IMR-90 (cell line): ENCODE measurements around the gene PLA2G4A. TPM values are rescaled to one million over a fixed set of nuclear protein-coding genes. Genes with fewer than 3 reads are reported as not detected.

Experiments used
- ATAC-seq: fragments of 200-7000 bp; cut with Tn5 transposase; 2 replicates; pipeline ENCODE4 v1.9.1; 2020; ENCODE audit warnings: low read depth, mild to moderate bottlenecking, moderate library complexity
- BruUV-seq: library from RNA; stranded (reverse); fragments of 400-500 nt; replicated peaks from 2 replicates; lab custom pipeline; 2021; lab: Mats Ljungman, UMichigan
- CTCF ChIA-PET: fragments of 300-600 bp; formaldehyde crosslinking; extraction: SDS; loops from one replicate; lab custom pipeline; 2021; ENCODE audit warnings: antibody characterized with exemption; lab: Yijun Ruan, JAX
- POLR2A ChIA-PET: fragments of 300-600 bp; sonication (Branson Sonifier 250); formaldehyde crosslinking; loops from one replicate; lab custom pipeline; 2022; ENCODE audit warnings: antibody characterized with exemption; ENCODE audit not compliant: unreplicated experiment; lab: Charles Lee
- DNase-seq: peaks from one replicate; pipeline ENCODE4 v3.0.0; 2013
- H2AFZ ChIP-seq: replicated peaks from 2 replicates; pipeline ENCODE3; 2013; ENCODE audit warnings: low read length, mild to moderate bottlenecking; ENCODE audit not compliant: poor library complexity
- H2AK5ac ChIP-seq: 2 replicates; pipeline ENCODE4 v1.6.1; 2013; ENCODE audit warnings: low read depth, low read length, inconsistent platforms
- H2AK9ac ChIP-seq: replicated peaks from 2 replicates; pipeline ENCODE3; 2013; ENCODE audit warnings: mild to moderate bottlenecking, low read depth, low read length, moderate library complexity; ENCODE audit not compliant: poor library complexity
- H2BK120ac ChIP-seq: 2 replicates; pipeline ENCODE4 v1.6.1; 2013; ENCODE audit warnings: low read depth, low read length, inconsistent platforms
- H2BK15ac ChIP-seq: 3 replicates; pipeline ENCODE4 v1.6.1; 2013; ENCODE audit warnings: low read depth, low read length, inconsistent platforms
- H2BK20ac ChIP-seq: 2 replicates; pipeline ENCODE4 v1.6.1; 2013; ENCODE audit warnings: low read depth, mild to moderate bottlenecking, inconsistent platforms, low read length, moderate library complexity
- H2BK5ac ChIP-seq: 2 replicates; pipeline ENCODE4 v1.6.1; 2013; ENCODE audit warnings: mild to moderate bottlenecking, low read depth, low read length, inconsistent platforms; ENCODE audit not compliant: poor library complexity, severe bottlenecking
- H3K14ac ChIP-seq: replicated peaks from 2 replicates; pipeline ENCODE4 v1.6.1; 2013; ENCODE audit warnings: low read depth, low read length, inconsistent platforms
- H3K18ac ChIP-seq: 2 replicates; pipeline ENCODE4 v1.6.1; 2013; ENCODE audit warnings: low read depth, low read length, control low read depth
- H3K23ac ChIP-seq: 2 replicates; pipeline ENCODE4 v1.6.1; 2013; ENCODE audit warnings: low read depth, low read length, inconsistent platforms
- H3K27ac ChIP-seq: 2 replicates; pipeline ENCODE4 v1.5.1; 2013; ENCODE audit warnings: mild to moderate bottlenecking, control low read depth, low read length; ENCODE audit not compliant: insufficient read depth
- H3K27me3 ChIP-seq: 2 replicates; pipeline ENCODE4 v1.6.1; 2013; ENCODE audit warnings: low read length; ENCODE audit not compliant: control insufficient read depth, insufficient read depth
- H3K36me3 ChIP-seq: 2 replicates; pipeline ENCODE4 v1.6.1; 2013; ENCODE audit warnings: low read length, mixed read lengths; ENCODE audit not compliant: control insufficient read depth, insufficient read depth
- H3K4ac ChIP-seq: 2 replicates; pipeline ENCODE4 v1.6.1; 2013; ENCODE audit warnings: low read depth, low read length, inconsistent platforms
- H3K4me1 ChIP-seq: 2 replicates; pipeline ENCODE4 v1.6.1; 2013; ENCODE audit warnings: low read length, mixed read lengths; ENCODE audit not compliant: control insufficient read depth, insufficient read depth
- H3K4me2 ChIP-seq: 2 replicates; pipeline ENCODE4 v1.6.1; 2013; ENCODE audit warnings: low read depth, mild to moderate bottlenecking, control low read depth, low read length, moderate library complexity
- H3K4me3 ChIP-seq: 2 replicates; pipeline ENCODE4 v1.5.1; 2013; ENCODE audit warnings: low read depth, mild to moderate bottlenecking, control low read depth, low read length, moderate library complexity; ENCODE audit not compliant: insufficient read depth
- H3K56ac ChIP-seq: 2 replicates; pipeline ENCODE4 v1.6.1; 2013; ENCODE audit warnings: low read length, inconsistent platforms; ENCODE audit not compliant: insufficient read depth; ENCODE audit errors: extremely low read depth
- H3K79me1 ChIP-seq, 2 experiments: 2 replicates each; pipeline ENCODE4 v1.6.1; 2013; ENCODE audit warnings: low read length in 2 of 2, inconsistent platforms in 1 of 2, low read depth in 1 of 2
- H3K9ac ChIP-seq: 2 replicates; pipeline ENCODE4 v1.6.1; 2013; ENCODE audit warnings: low read depth, low read length, control low read depth
- H3K9me1 ChIP-seq: 2 replicates; pipeline ENCODE4 v1.6.1; 2013; ENCODE audit warnings: low read length, inconsistent platforms; ENCODE audit not compliant: insufficient read depth
- H3K9me3 ChIP-seq: 2 replicates; pipeline ENCODE4 v1.6.1; 2013; ENCODE audit warnings: low read length; ENCODE audit not compliant: control insufficient read depth, insufficient read depth
- H4K20me1 ChIP-seq: 2 replicates; pipeline ENCODE4 v1.6.1; 2013; ENCODE audit warnings: low read length, inconsistent platforms; ENCODE audit not compliant: insufficient read depth
- H4K5ac ChIP-seq: 2 replicates; pipeline ENCODE4 v1.6.1; 2013; ENCODE audit warnings: mild to moderate bottlenecking, low read depth, low read length, control low read depth
- H4K8ac ChIP-seq, 2 experiments: 2 replicates each; pipeline ENCODE4 v1.6.1; 2013; ENCODE audit warnings: low read depth in 2 of 2, low read length in 2 of 2, control low read depth in 1 of 2, inconsistent platforms in 1 of 2
- H4K91ac ChIP-seq: 2 replicates; pipeline ENCODE4 v1.6.1; 2013; ENCODE audit warnings: low read depth, low read length, inconsistent platforms; ENCODE audit not compliant: insufficient read depth
- BHLHE40 ChIP-seq: fragments of 150-350 bp; IDR thresholded peaks from 2 replicates; pipeline ENCODE4 v1.6.1; 2016; ENCODE audit warnings: mild to moderate bottlenecking, low read depth, low read length
- CHD1 ChIP-seq: IDR thresholded peaks from 2 replicates; pipeline ENCODE4 v1.6.1; 2012; ENCODE audit warnings: low read depth, low read length, improper control_type of control experiment
- CTCF ChIP-seq: conservative IDR thresholded peaks from 2 replicates; pipeline ENCODE4 v1.5.1; 2012; ENCODE audit warnings: mild to moderate bottlenecking, low read depth, low read length, improper control_type of control experiment
- ELK1 ChIP-seq: fragments of 150-350 bp; IDR thresholded peaks from 2 replicates; pipeline ENCODE4 v1.6.1; 2016; ENCODE audit warnings: low read depth, mild to moderate bottlenecking, low read length, moderate library complexity, borderline replicate concordance
- POLR2A ChIP-seq: IDR thresholded peaks from 2 replicates; pipeline ENCODE4 v1.6.1; 2012; ENCODE audit warnings: mild to moderate bottlenecking, low read depth, low read length
- RAD21 ChIP-seq: IDR thresholded peaks from 2 replicates; pipeline ENCODE4 v1.6.1; 2012; ENCODE audit warnings: low read length, improper control_type of control experiment
- RFX5 ChIP-seq: IDR thresholded peaks from 2 replicates; pipeline ENCODE4 v1.8.0; 2012; ENCODE audit warnings: low read depth, mild to moderate bottlenecking, low read length, moderate library complexity
- SMC3 ChIP-seq: fragments of 150-350 bp; IDR thresholded peaks from 2 replicates; pipeline ENCODE4 v1.6.1; 2016; ENCODE audit warnings: low read depth, mild to moderate bottlenecking, antibody characterized with exemption, low read length, moderate library complexity
- WGBS, 2 experiments: methylation state at CpG; one replicate each; pipeline versions ENCODE4 v1.1.5 to v1.1.7; 2013; ENCODE audit warnings: missing lambda C conversion rate in 2 of 2; ENCODE audit not compliant: insufficient read length in 1 of 2; ENCODE audit errors: extremely low coverage in 2 of 2; 5-methylcytosine and 5-hydroxymethylcytosine counted together
- dilution Hi-C: fragments of 300-500 bp; cut with HindIII; formaldehyde crosslinking; loops from one replicate; pipeline ENCODE4 v1.14.3; 2018; ENCODE audit warnings: low sequenced_read_pairs; ENCODE audit not compliant: unreplicated experiment
- in situ Hi-C: fragments of 300-500 bp; cut with MboI; formaldehyde crosslinking; loops from 3 replicates; pipeline ENCODE4 v1.14.3; 2019; ENCODE audit warnings: low sequenced_read_pairs, inconsistent platforms, mixed read lengths
- intact Hi-C: fragments of 100-400 bp; cut with micrococcal nuclease; formaldehyde crosslinking; loops from 2 replicates; pipeline ENCODE4 v1.10.0; 2022
- polyA plus RNA-seq, 3 experiments: library from polyadenylated mRNA; depleted of rRNA; stranded (reverse); fragments of >200 nt; gene quantifications; 2 replicates each; pipeline ENCODE4 v1.2.3, GENCODE V29; 2012; ENCODE audit warnings: low replicate concordance in 1 of 3
- total RNA-seq: library from RNA; depleted of rRNA; stranded (reverse); fragments of >200 nt; gene quantifications from 2 replicates; pipeline ENCODE4 v1.2.3, GENCODE V29; 2012

Gene PLA2G4A
- total and polyA plus RNA-seq, 2 of the 4 experiments (the other 2 are of a cell fraction) = 1.6 to 3.8 TPM

GRCh38 chr1:186904361-186904760 is 75.6 kb downstream of the PLA2G4A start:
- H3K4me2 ChIP-seq = no peak overlapping the region
- H2BK5ac ChIP-seq = no peak overlapping the region
- H3K14ac ChIP-seq = no peak overlapping the region
- H3K79me1 ChIP-seq = no peaks in the 10 kb centered on the region
- no peaks in the 10 kb centered on the region for H3K9me1 ChIP-seq
- no peak overlapping the region for H3K27ac ChIP-seq
- no peak overlapping the region for H3K18ac ChIP-seq
- no peaks in the 10 kb centered on the region for H3K27me3 ChIP-seq
- BruUV-seq = no TSS peak
- no peak overlapping the region for H3K56ac ChIP-seq
- no peak overlapping the region for H3K4me3 ChIP-seq
- in situ Hi-C loops = no loop called here
- H2AK9ac ChIP-seq = no peak overlapping the region
- H2BK20ac ChIP-seq = no peak overlapping the region
- no peak overlapping the region for H2AK5ac ChIP-seq
- DNase-seq (no peak), ATAC-seq (no peak)
- no peak overlapping the region for H2AFZ ChIP-seq
- H4K5ac ChIP-seq = no peak overlapping the region
- H4K20me1 ChIP-seq = no peaks in the 10 kb centered on the region
- TF ChIP-seq POLR2A (no peak), CHD1 (no peak), BHLHE40 (no peak), RFX5 (no peak), CTCF (no peak), SMC3 (no peak), ELK1 (no peak), RAD21 (no peak)
- no peak overlapping the region for H3K9ac ChIP-seq
- WGBS, 2 experiments = no CpG with 5 or more reads among the region's 3 CpGs
- CTCF ChIA-PET = interaction anchor here (0.6 kb wide), 1 partner anchor 87 kb away, joined by 3 read pairs; no protein-coding TSS in a partner anchor
- H4K91ac ChIP-seq = no peak overlapping the region
- H3K23ac ChIP-seq = no peak overlapping the region
- no peak overlapping the region for H2BK120ac ChIP-seq
- no peak overlapping the region for H3K4ac ChIP-seq
- H4K8ac ChIP-seq = no peak overlapping the region
- no peaks in the 10 kb centered on the region for H3K36me3 ChIP-seq
- intact Hi-C loops = no loop called here
- dilution Hi-C loops = no loop called here
- no peaks in the 10 kb centered on the region for H3K4me1 ChIP-seq
- no peak overlapping the region for H2BK15ac ChIP-seq
- POLR2A ChIA-PET = no interaction called here
- no peaks in the 10 kb centered on the region for H3K9me3 ChIP-seq
